ENCODE data around the gene RAI14.

The RAI14 gene

DNA sequence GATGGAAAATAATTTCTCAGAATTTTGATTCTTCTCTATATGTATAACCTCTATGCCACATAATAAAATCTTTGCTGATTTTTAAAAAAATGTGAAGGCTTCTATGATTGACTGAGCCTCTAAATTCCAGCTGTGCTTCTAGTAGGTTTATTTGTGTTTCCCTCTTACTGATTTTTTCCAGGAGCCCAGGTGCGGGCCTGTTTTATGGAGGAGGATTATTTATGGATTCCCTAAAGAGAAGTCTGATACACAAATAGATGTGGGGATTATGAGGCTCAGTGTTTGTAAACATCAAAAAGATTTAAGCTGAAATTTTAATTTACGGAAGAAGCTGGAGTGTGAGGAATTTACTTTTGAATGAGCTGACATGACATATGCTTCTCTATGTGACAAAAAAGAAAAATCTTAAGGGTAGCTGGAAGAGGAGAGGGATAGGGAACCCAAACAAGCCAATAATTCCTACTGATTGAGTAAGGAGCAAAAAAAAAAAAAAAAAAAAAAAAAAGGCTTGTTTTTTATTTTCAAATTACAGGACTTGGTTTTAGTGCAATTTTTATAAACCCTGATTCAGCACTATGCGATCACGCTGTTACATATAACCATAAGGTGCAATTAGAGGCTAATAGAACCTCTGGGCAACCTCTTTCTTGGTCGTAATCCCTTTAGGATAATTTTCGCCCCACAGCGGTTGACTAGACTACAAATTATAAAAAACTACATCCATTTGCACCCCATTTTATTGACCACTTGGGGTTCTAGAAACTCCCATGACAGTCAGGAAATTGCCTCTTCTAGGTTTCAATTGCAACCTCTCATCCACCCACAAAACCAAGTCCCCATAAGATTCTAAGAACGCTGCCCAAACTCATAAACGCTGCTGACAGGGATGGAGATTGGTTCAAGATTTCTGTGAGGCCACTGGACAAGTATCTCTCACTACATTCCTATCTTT is 44.4 kb upstream of the RAI14 start:
- ChIA-PET POLR2A (interaction anchor here (2.6 kb wide), 1 partner anchor 303 kb away, joined by 7 read pairs; the partner anchor contains the start of genes BRIX1 and RAD1), CTCF (interaction anchor here (0.5 to 1.0 kb wide), 2 partner anchors 44 to 88 kb away, joined by 3 to 4 read pairs; partner anchors contain the start of gene RAI14)
- no peak for DNase-seq (ENCODE audit: extremely low spot score)
- TF ChIP-seq L3MBTL2 (conservative IDR thresholded peaks at IDR 0.05) (no peak), TARDBP (IDR thresholded peaks at IDR 0.05) (no peak), ARNT (IDR thresholded peaks at IDR 0.05) (no peak), NFRKB (IDR thresholded peaks at IDR 0.05) (no peak), BHLHE40 (IDR thresholded peaks at IDR 0.05; ENCODE audit: borderline replicate concordance) (no peak), ZNF384 (IDR thresholded peaks at IDR 0.05) (no peak; the same call in 1 of the 2 replicates), CTBP1 (IDR thresholded peaks at IDR 0.05; ENCODE audit: borderline replicate concordance) (no peak)
- TF ChIP-seq, protein P1, sequence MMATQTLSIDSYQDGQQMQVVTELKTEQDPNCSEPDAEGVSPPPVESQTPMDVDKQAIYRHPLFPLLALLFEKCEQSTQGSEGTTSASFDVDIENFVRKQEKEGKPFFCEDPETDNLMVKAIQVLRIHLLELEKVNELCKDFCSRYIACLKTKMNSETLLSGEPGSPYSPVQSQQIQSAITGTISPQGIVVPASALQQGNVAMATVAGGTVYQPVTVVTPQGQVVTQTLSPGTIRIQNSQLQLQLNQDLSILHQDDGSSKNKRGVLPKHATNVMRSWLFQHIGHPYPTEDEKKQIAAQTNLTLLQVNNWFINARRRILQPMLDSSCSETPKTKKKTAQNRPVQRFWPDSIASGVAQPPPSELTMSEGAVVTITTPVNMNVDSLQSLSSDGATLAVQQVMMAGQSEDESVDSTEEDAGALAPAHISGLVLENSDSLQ (IDR thresholded peaks at IDR 0.05), result peak; percentile 40

DNA sequence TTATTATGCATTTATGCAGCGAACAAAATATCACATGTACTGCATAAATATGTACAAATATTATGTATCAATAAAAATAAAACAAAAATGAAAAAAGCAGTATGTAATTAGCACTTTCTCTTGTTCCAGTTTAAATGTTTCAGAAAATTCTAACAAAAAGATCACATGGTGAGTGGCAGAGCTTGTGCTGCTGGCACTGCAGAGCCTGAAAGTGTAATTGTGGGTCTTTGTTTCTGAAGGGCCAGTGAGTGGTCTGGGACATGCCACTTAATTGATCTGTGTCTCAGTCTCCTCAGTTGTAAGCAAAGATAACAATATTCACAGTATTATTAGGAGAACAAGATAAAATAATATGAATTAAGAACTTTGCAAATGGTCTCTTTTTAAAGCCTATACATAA is 39.5 kb upstream of the RAI14 start:
- CTCF ChIA-PET, result no interaction called here
- POLR2A ChIA-PET, result no interaction called here
- TF ChIP-seq FOXA1 (IDR thresholded peaks at IDR 0.05), result no peak
- no peak for TF ChIP-seq ZNF384 (IDR thresholded peaks at IDR 0.05)
- TF ChIP-seq HDGF (IDR thresholded peaks at IDR 0.05; ENCODE audit: borderline replicate concordance), result no peak
- TF ChIP-seq CTBP1 (IDR thresholded peaks at IDR 0.05; ENCODE audit: borderline replicate concordance), result no peak
- TF ChIP-seq FOXK2 (IDR thresholded peaks at IDR 0.05), result no peak
- no peak for TF ChIP-seq SUZ12 (IDR thresholded peaks at IDR 0.05)
- no peak for TF ChIP-seq ARNT (IDR thresholded peaks at IDR 0.05)
- no peak for TF ChIP-seq TARDBP (IDR thresholded peaks at IDR 0.05)
- TF ChIP-seq ELF4 (IDR thresholded peaks at IDR 0.05), result no peak
- no peak for TF ChIP-seq BHLHE40 (IDR thresholded peaks at IDR 0.05; ENCODE audit: borderline replicate concordance)
- no peak for TF ChIP-seq SP1 (IDR thresholded peaks at IDR 0.05)
- no peak for TF ChIP-seq NFRKB (IDR thresholded peaks at IDR 0.05)
- no peak for TF ChIP-seq L3MBTL2 (conservative IDR thresholded peaks at IDR 0.05)
- TF ChIP-seq, protein P1 (IDR thresholded peaks at IDR 0.05), result no peak
- TF ChIP-seq FOXM1 (IDR thresholded peaks at IDR 0.05; ENCODE audit: borderline replicate concordance), result no peak
- TF ChIP-seq LEF1 (IDR thresholded peaks at IDR 0.05; ENCODE audit: borderline replicate concordance), result no peak
- no peak for DNase-seq (ENCODE audit: extremely low spot score)

DNA sequence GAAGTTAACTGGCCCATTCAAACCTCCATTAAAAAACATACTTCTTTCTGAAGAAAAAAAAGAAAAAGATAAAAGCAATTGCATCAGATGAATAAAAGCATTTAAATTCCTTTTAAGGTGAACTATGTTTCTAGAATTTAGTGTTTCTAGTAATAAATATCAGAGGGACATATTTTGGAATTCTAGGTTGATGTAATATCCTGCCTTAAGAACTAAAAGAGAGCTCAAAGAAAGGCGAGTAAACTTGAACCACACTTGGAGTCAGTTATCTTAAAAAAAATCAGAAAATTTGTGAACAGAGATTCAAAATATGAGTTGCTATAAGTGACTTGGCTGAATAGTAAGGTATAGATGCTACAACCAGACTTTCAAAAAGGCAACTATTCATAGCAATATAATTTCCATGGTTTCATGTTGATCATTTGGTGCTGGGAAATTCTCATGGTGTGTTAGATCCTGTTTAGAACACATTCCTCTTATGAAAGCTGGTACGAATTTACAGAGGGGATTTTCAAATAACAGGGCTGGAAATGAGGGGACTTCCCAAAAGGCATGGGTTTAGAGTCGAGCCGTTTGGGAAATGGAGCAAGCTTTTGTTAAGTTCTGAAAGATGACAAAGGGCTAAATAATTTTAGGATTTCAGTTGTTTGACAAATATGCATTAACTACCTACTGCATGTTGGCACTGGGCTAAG is 37.6 kb upstream of the RAI14 start:
- TF ChIP-seq ZNF384 (IDR thresholded peaks at IDR 0.05) (no peak), ARNT (IDR thresholded peaks at IDR 0.05) (no peak), ELF4 (IDR thresholded peaks at IDR 0.05) (no peak), SP1 (IDR thresholded peaks at IDR 0.05) (no peak), TARDBP (IDR thresholded peaks at IDR 0.05) (no peak), CTBP1 (IDR thresholded peaks at IDR 0.05; ENCODE audit: borderline replicate concordance) (no peak), HDGF (IDR thresholded peaks at IDR 0.05; ENCODE audit: borderline replicate concordance) (no peak), L3MBTL2 (conservative IDR thresholded peaks at IDR 0.05) (no peak), SUZ12 (IDR thresholded peaks at IDR 0.05) (no peak), FOXM1 (IDR thresholded peaks at IDR 0.05; ENCODE audit: borderline replicate concordance) (no peak), NFRKB (IDR thresholded peaks at IDR 0.05) (no peak), FOXA1 (IDR thresholded peaks at IDR 0.05) (no peak), LEF1 (IDR thresholded peaks at IDR 0.05; ENCODE audit: borderline replicate concordance) (no peak), BHLHE40 (IDR thresholded peaks at IDR 0.05; ENCODE audit: borderline replicate concordance) (no peak), FOXK2 (IDR thresholded peaks at IDR 0.05) (no peak)
- TF ChIP-seq, protein P1 (IDR thresholded peaks at IDR 0.05), result no peak
- CTCF ChIA-PET, result no interaction called here
- no peak for DNase-seq (ENCODE audit: extremely low spot score)
- POLR2A ChIA-PET, result no interaction called here

DNA sequence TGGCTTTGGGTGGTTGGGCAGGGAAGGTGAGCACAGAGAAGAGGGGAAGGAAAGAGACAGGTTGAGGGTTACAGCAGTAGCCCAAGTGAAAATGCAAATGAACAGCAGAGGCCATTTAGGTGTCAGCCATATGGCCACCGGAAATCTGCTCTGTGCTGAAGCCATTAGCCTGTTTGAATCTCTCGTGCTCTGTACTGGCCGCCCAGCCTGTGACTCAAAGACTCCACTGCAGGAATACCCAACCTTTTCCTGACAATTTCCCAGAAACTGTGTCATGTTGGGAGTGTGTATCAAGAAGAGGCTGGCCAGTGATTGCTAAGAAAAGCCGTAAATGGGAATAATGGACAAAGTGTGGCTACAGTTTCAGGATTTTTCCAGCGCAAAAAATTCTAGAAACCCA is 35.9 kb upstream of the RAI14 start:
- ChIA-PET CTCF (no interaction called here), POLR2A (no interaction called here)
- DNase-seq (ENCODE audit: extremely low spot score), result no peak
- no peak for TF ChIP-seq SUZ12 (IDR thresholded peaks at IDR 0.05)

DNA sequence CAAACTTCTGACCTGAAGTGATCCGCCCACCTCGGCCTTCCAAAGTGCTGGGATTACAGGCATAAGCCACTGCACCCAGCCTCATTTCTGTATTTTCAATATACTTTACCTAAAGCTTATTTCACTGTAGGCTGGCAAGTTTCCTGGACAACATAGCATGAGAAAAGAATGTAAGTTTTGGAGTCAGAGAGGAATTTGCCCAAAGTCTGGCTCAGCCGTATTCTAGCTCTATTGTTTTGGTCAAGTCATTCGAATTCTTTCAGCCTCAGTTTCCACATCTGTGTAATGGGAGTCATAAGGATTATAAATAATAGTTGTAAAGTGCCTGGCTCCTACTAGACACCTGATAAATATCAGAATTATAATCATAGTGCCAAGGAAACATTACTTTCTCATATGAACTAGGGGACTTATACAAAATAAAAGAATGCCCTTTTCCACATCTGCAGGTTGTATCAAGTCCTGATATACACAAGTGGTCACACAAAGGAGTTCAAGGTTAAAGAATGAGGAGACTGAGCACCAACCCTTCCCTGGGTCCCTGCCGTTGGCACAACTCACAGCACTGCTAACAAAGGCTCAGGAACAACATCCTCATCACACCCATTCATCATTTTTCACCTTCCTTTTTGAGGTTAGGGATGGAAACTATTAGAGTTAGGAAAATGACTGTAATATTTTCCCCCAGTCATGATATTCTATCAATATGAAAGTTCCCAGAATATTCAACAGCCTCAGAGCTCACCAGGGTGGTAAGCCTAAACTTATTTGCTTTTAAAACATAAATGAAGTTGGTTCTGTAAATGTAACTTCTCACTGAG is 34.6 kb upstream of the RAI14 start:
- POLR2A ChIA-PET, result no interaction called here
- CTCF ChIA-PET, result no interaction called here
- no peak for DNase-seq (ENCODE audit: extremely low spot score)
- no peak for TF ChIP-seq FOXM1 (IDR thresholded peaks at IDR 0.05; ENCODE audit: borderline replicate concordance)
- TF ChIP-seq, protein P1 (IDR thresholded peaks at IDR 0.05), result no peak
- TF ChIP-seq BHLHE40 (IDR thresholded peaks at IDR 0.05; ENCODE audit: borderline replicate concordance), result no peak
- TF ChIP-seq HDGF (IDR thresholded peaks at IDR 0.05; ENCODE audit: borderline replicate concordance), result no peak
- no peak for TF ChIP-seq LEF1 (IDR thresholded peaks at IDR 0.05; ENCODE audit: borderline replicate concordance)
- no peak for TF ChIP-seq ZNF384 (IDR thresholded peaks at IDR 0.05)
- no peak for TF ChIP-seq FOXA1 (IDR thresholded peaks at IDR 0.05)
- no peak for TF ChIP-seq SP1 (IDR thresholded peaks at IDR 0.05)
- no peak for TF ChIP-seq SUZ12 (IDR thresholded peaks at IDR 0.05)
- TF ChIP-seq FOXK2 (IDR thresholded peaks at IDR 0.05), result no peak
- no peak for TF ChIP-seq NFRKB (IDR thresholded peaks at IDR 0.05)
- no peak for TF ChIP-seq ARNT (IDR thresholded peaks at IDR 0.05)
- TF ChIP-seq TARDBP (IDR thresholded peaks at IDR 0.05), result no peak

Measured in HEK293T (cell line).